ENCODE data around the gene TLN1.

Gene TLN1

GRCh38 chr9:35660966-35661415, 71.0 kb downstream of the TLN1 start:
- no peak for DNase-seq

- no peak for DNase-seq
Measured at GRCh38 chr9:35659340-35659739, 72.7 kb downstream of the TLN1 start.

DNA sequence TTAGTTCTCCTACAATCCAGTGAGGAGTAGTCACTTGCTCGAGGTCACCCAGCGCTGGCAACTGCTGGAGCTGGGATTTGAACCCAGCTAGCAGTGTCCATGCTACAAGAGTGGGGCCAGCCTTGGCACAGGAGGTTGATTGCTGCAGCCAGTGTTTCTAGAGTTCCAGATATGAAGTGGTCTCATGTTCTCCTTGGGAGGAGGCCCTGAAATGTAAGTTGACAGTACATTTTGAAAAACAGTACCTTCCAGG, 73.1 kb downstream of the TLN1 start:
- DNase-seq, result peak; percentile 41

DNA sequence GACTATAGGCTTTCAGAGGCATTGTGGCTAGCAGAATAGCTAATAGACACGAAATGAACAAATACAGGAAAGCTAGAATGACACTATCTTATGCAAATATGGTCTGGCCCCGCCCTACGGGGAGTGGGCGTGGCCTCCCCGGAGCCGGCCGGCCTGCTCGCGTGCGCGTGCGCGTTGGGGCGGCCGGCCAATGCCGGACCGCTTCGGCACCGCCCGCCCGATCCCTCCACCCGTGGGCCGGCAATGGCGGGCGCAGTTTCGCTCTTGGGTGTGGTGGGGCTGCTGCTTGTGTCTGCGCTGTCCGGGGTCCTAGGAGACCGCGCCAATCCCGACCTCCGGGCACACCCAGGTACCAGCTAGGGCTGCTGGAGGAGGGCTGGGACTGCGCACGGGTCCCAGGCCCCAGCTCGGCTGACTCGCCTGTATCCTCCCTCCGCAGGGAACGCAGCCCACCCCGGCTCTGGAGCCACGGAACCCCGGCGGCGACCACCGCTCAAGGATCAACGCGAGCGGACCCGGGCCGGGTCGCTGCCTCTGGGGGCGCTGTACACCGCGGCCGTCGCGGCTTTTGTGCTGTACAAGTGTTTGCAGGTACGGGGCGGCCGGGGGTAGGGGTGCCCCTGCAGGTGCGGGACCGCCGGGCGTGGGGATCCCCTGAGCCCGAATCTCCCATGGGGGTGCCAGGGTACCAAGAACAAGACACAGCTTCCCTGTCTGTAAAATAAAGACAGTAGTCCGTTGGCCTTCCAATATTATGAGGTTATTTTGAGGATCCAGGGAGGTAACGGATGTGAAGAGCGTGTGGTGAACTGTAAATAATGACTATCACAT, 73.6 kb downstream of the TLN1 start, which contains the start of gene CCDC107:
TSS of gene CCDC107 (plus strand) at position 156 of the 831 bp plus-strand sequence. CDS start at position 244, 88 bp downstream.
- peak; percentile 87 for DNase-seq

GRCh38 chr9:35657546-35658136, 74.4 kb downstream of the TLN1 start, which contains the start of gene RMRP:
RMRP (minus strand) TSS chr9:35658019.
- peak; percentile 98 for DNase-seq

- no peak for DNase-seq
Measured at GRCh38 chr9:35656831-35657545, 75.0 kb downstream of the TLN1 start.

- DNase-seq, result no peak
Measured at GRCh38 chr9:35656348-35656747, 75.6 kb downstream of the TLN1 start.

DNA sequence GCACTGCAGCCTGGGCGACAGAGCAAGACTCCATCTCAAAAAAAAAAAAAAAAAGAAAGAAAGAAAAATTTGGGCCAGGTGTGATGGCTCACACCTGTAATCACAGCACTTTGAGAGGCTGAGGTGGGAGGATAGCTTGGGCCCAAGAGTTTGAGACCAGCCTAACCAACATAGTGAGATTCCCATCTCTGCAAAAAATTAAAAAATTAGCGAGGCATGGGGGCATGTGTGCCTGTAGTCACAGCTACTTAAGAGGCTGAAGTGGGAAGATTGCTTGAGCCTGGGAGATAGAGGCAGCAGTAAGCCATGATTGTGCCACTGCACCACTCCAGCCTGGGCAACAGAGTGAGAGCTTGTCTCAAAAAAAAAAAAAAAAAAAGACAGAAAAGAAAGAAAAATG, 78.4 kb downstream of the TLN1 start:
- no peak for DNase-seq

DNA sequence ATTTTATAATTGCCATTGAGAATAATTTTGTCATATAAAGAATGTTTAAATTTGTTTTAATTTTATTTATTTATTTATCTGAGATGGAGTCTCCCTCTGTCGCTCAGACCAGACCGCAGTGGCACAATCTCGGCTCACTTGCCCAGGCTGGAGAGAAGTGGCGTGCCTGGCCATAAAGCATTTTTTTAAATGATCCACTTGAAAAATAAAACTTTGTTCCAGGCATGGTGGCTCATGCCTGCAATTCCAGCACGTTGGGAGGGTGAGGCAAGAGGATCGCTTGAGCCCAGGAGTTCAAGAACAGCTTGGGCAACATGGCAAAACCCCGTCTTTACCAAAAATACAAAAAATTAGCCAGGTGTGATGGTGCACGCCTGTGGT, 79.2 kb downstream of the TLN1 start:
- DNase-seq, result no peak

DNA sequence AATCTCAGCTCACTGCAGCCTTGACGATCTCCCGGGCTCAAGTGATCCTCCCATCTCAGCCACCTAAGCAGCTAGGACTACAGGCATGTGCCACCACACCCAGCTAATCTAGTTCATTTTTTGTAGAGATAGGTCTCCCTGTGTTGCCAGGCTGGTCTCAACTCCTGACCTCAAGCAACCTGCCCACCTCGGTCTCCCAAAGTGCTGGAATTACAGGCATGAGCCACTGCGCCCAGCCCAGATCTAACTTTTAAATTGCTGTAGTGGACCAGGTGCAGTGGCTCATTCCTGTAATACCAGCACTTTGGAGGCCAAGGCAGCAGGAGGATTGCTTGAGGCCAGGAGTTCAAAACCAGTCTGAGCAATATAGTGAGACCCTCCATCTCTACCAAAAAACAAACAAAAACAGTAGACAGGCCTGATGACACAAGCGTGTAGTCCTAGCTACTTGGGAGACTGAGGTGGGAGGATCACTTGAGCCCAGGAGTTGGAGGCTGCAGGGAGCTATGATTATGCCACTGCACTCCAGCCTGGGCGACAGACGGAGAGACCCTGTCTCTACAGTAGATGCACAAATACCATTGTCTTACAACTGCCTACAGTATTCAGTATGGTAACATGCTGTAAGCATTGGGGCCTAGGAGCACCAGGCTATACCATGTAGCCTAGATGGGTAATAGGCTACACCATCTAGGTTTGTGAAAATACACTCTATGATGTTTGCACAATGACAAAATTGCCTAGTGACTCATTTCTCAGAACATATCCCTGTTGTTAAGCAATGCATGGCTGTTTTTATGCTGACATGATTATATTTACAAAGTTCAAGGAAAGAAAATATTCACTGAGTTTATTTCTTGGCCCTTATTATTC, 79.8 kb downstream of the TLN1 start:
- no peak for DNase-seq

- peak; percentile 68 for DNase-seq
Measured at GRCh38 chr9:35650341-35651158, 81.4 kb downstream of the TLN1 start, which contains the start of gene SIT1. SIT1 (minus strand) TSS chr9:35650931; CDS start chr9:35650853, 78 bp downstream.

DNA sequence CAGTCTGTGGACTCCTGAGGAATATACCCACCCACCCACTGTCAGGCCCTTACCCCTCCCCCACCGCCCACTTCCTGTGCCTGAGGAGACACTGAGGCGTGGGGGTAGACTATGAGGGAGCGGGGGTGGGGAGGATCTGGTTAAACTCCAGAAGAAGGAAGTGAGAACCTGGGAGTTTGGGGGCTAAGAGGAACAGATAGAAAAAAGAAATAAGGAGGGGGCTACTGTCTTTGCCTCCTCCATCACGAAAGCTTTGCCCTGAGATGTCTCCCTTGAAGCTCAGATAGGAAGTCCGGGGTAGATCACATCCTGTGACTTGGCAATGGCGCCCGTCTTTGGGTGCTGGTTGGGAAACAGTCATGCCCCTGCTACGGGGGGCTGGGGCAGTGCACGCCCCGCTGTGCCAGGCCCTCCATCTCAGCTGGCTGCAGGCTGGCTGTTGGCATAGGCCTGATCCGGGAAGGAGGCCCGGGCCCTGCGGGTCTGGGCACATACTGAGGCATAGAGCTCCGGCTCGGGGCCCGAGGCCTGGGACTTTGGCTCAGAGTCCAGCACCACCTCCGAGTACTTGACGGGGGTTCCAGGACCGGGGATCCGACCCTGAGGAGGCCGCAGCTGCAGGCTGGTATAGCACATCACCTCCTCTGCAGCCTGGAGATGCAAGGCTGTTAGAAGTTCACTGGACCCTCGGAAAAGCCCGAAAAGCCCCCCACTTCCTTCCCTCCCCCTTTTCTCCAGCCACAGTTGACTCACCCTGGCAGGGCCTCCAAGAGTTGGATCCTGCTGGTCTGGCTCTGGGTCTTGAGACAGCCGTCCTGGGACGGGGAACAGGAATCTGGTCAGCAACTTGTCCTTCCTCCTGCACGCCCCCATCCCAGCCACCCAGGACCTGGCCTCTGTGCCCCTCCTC, 82.3 kb downstream of the TLN1 start:
- DNase-seq, result peak; percentile 64

All from stimulated activated CD4-positive, alpha-beta T cell treated with anti-CD3 and anti-CD28 coated beads, Interleukin-15, amount 100 ng/mL, for 24 hours (primary cell).